ENCODE data around the gene NISCH. TPM values are rescaled to one million over a fixed set of nuclear protein-coding genes. Genes with fewer than 3 reads are reported as not detected.

Gene NISCH
- total RNA-seq, 4 donors from 2014 or later: 65.7 to 150 (median 128) TPM

DNA sequence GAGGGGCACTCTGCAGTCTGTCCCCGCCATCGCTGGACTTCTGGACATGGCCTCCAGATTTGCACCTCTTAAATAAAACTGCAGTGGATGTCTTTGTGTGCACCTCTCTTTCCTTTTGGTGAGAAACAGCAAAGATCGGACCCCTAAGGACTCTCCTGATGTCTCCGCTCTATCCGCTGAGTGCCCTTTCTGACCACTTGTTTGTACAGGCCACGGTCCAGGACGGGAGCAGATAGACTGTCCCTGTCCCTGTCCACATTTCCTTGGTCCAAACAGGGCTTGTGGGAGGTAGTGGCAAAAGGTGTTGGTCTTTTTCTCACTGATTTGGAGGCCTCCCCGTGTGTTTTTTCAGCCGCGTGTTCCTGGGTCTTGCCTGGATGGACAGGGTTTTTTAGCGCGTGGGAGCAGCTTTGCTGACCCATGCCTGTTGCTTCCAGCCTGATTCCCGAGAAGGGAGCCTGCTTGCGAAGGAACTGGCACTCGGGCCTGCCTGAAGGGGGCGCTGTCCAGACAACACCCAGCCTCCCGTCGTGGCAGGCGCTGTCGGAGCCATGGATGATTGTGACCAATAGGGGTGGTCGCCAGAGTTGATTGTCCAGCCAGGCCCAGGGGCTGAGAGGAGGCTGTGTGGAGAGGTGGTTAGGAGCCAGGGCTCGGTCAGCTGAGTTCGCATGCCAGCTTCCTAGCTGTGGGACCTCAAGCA, 26.6 kb downstream of the NISCH start:
- TF ChIP-seq POLR2A (IDR thresholded peaks at IDR 0.05): no peak
- no peak for TF ChIP-seq CTCF (IDR thresholded peaks at IDR 0.05)
- no peak overlapping the region for H3K27ac ChIP-seq
- DNase-seq: no peak
- no peak overlapping the region for H3K4me3 ChIP-seq
- peaks cover 0 to 78% (median 3%) of the 10 kb centered on the region in 3 donors for H3K36me3 ChIP-seq
- H3K27me3 ChIP-seq: no peaks in the 10 kb centered on the region
- no peaks in the 10 kb centered on the region for H3K9me3 ChIP-seq
- no peaks in the 10 kb centered on the region for H3K4me1 ChIP-seq

GRCh38 chr3:52483081-52483480, 27.7 kb downstream of the NISCH start:
- Histone ChIP-seq H3K9me3 (no peaks in the 10 kb centered on the region), H3K27me3 (no peaks in the 10 kb centered on the region), H3K36me3 (peaks cover 0 to 78% (median 0%) of the 10 kb centered on the region in 3 donors), H3K27ac (peak overlapping the region in 1 of 4 donors; percentile 35), H3K4me1 (no peaks in the 10 kb centered on the region), H3K4me3 (no peak overlapping the region)
- TF ChIP-seq CTCF (IDR thresholded peaks at IDR 0.05) (no peak), POLR2A (IDR thresholded peaks at IDR 0.05) (no peak)
- no peak for DNase-seq

DNA sequence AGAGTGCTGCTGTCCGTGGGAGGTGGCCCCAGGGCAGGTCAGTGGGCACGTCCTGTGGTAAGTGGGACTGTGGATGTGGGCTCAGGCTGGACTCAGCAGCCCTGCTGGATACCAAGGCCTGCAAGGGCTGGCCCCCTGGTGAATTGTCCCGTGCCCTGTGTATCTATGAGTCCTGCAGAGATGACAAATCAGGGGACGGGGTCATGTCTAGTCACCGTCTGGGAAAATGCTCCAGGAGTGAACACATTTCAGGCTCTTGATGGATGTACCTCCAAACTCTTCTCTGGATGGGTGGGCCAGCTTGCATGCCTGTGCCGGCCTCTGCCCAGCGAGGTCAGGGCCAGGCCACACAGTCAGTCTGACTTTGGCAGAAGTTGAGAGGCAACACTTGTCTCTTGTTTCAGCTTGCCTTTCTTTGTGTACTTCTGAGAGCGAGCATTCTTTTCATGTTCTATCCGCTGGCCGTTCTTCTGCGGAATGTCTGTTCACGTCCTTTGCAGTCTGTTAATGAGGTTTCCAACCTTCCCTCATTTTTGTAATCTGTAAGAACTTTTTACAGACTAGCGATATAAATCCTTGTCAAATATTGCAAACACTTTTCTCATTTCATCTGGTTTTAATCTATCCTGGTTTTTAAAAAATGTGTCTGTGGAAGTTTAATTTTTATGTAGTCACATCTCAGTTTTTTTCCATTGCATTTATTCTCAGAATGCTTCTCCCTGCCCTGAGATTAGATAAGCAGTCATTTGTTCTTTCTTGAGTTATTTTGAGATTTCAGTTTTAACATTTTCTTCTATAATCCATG, 28.4 kb downstream of the NISCH start:
- H3K4me3 ChIP-seq: no peak overlapping the region
- H3K27ac ChIP-seq: peak overlapping the region in 1 of 4 donors; percentile 35
- H3K36me3 ChIP-seq: peaks cover 0 to 78% (median 0%) of the 10 kb centered on the region in 3 donors

DNA sequence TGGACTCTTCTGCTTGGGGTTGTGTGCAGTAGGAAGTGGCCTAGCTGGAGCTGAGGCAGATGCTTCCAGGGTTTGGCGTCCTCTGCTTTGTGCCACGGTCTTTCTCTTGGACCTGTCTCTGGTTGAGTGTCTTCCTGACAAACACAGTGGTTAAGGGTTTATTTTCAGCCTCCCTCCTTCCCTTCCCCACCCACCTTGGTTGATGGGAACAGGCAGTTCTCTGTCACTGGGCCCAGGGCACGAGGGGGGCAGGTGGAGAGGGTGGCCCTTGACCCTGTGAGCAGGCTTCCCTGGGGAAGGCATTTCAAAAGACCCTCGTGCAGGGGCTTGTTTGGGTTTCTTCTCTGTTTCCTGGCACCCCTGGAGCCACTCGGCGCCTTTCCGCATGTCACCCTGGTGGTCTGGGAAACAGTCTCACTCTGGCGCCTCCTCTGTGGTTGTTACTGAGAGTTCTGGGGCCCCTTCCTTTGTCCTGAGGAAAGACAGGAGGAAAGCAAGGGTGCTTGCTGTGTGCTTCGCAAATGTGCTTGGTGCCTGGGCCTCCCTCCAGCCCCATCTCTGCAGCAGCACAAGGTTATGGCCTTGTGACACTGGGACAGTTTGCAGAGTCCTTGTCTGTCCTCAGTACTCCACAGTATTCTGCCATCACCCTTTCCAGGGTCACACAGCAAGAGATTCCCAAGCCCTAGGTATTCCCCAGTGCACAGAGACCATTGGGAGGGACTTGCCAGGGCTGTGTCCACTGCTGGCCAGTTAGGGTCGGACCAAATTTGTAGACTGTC, 29.5 kb downstream of the NISCH start:
- H3K27ac ChIP-seq: no peak overlapping the region
- no peak overlapping the region for H3K4me3 ChIP-seq
- no peak for TF ChIP-seq CTCF (IDR thresholded peaks at IDR 0.05)
- no peak for TF ChIP-seq POLR2A (IDR thresholded peaks at IDR 0.05)
- no peaks in the 10 kb centered on the region for H3K4me1 ChIP-seq
- H3K9me3 ChIP-seq: no peaks in the 10 kb centered on the region
- no peak for DNase-seq
- peaks cover 0 to 78% (median 0%) of the 10 kb centered on the region in 3 donors for H3K36me3 ChIP-seq
- H3K27me3 ChIP-seq: no peaks in the 10 kb centered on the region

More for the DNA sequence above, 28.4 kb downstream of the NISCH start:
- Histone ChIP-seq H3K4me1 (no peaks in the 10 kb centered on the region), H3K9me3 (no peaks in the 10 kb centered on the region), H3K27me3 (no peaks in the 10 kb centered on the region)
- DNase-seq: no peak
- TF ChIP-seq POLR2A (IDR thresholded peaks at IDR 0.05) (no peak), CTCF (IDR thresholded peaks at IDR 0.05) (no peak)

DNA sequence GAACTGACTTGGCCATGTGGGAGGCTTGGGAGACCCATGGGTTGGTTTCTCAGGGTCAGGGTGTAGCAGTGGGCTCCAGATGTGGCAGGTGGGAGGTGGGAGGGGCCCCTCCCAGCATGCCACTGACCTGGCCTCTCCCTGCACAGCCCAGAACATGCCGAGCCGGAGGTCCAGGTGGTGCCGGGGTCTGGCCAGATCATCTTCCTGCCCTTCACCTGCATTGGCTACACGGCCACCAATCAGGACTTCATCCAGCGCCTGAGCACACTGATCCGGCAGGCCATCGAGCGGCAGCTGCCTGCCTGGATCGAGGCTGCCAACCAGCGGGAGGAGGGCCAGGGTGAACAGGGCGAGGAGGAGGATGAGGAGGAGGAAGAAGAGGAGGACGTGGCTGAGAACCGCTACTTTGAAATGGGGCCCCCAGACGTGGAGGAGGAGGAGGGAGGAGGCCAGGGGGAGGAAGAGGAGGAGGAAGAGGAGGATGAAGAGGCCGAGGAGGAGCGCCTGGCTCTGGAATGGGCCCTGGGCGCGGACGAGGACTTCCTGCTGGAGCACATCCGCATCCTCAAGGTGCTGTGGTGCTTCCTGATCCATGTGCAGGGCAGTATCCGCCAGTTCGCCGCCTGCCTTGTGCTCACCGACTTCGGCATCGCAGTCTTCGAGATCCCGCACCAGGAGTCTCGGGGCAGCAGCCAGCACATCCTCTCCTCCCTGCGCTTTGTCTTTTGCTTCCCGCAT, 31.8 kb downstream of the NISCH start:
- peaks cover 0 to 4% (median 0%) of the 10 kb centered on the region in 4 donors for H3K4me1 ChIP-seq
- peaks cover 0 to 79% (median 0%) of the 10 kb centered on the region in 3 donors for H3K36me3 ChIP-seq
- no peak for DNase-seq
- no peak overlapping the region for H3K4me3 ChIP-seq
- no peaks in the 10 kb centered on the region for H3K9me3 ChIP-seq
- no peak for TF ChIP-seq POLR2A (IDR thresholded peaks at IDR 0.05)
- TF ChIP-seq CTCF (IDR thresholded peaks at IDR 0.05): no peak
- H3K27ac ChIP-seq: no peak overlapping the region
- no peaks in the 10 kb centered on the region for H3K27me3 ChIP-seq
